Right atrium auricular region (tissue), 2 donors: Measurements from ENCODE around the gene URGCP. TPM values are rescaled to one million over a fixed set of nuclear protein-coding genes. Genes with fewer than 3 reads are reported as not detected.

Experiments
- DNase-seq: peaks from one replicate; pipeline ENCODE4 v3.0.0-alpha.2; 2019; ENCODE audit warnings: low spot score
- H3K27ac ChIP-seq, 2 donors: fragments of 200-600 bp; sonication (generic); 1 replicate in 1 of 2; 2 replicates in 1 of 2; pipeline ENCODE4 v1.5.1; 2016 to 2019
- H3K27me3 ChIP-seq, 2 donors: fragments of 200-600 bp; sonication (generic); one replicate each; pipeline versions ENCODE4 v1.5.1 to v1.6.0; 2017 to 2019
- H3K36me3 ChIP-seq: fragments of 200-600 bp; sonication (generic); one replicate; pipeline ENCODE4 v1.5.1; 2016
- H3K4me1 ChIP-seq, 2 donors: fragments of 200-600 bp; sonication (generic); one replicate each; pipeline versions ENCODE4 v1.5.1 to v1.6.0; 2017 to 2019
- H3K4me3 ChIP-seq, 2 donors: fragments of 200-600 bp; sonication (generic); 1 replicate in 1 of 2; 2 replicates in 1 of 2; pipeline ENCODE4 v1.5.1; 2017 to 2019; ENCODE audit warnings: mild to moderate bottlenecking in 1 of 2, moderate library complexity in 1 of 2
- H3K9me3 ChIP-seq, 2 donors: fragments of 200-600 bp; sonication (generic); one replicate each; pipeline ENCODE4 v1.5.1; 2019
- total RNA-seq, 2 donors: library from RNA; depleted of rRNA; stranded (reverse); fragments of >200 nt; gene quantifications; one replicate each; pipeline ENCODE4 v1.1.0, GENCODE V29; 2016
- TF ChIP-seq, protein P1 (sequence below), 2 donors: fragments of 200-600 bp; sonication (generic); IDR thresholded peaks; one replicate each; pipeline ENCODE4 v1.5.1; 2019; ENCODE audit warnings: antibody characterized with exemption in 2 of 2

The URGCP gene
- total RNA-seq, 2 donors from 2014 or later = 26.4 to 30.9 TPM

DNA sequence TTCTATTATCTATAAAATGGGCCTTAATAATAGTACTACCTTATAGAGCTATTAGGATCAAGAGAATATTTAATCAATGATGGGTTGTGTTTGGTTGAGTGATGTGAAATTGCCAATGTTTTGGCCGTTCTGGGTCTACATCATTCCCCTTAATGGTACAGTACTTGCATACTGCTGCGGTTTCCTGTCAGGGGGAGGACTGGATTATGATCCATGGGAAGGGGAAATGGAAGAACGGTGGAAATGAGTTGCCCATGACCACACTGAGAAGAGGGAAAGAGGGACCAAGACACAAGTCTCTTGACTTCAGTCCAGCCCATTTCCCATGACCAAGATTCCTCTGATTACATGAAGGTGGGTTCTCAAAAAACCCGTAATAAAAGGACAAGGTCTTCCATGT is 36.1 kb downstream of the URGCP start:
- peaks cover 11% of the 10 kb centered on the region for H3K36me3 ChIP-seq
- H3K4me3 ChIP-seq = no peak overlapping the region
- H3K4me1 ChIP-seq = peaks cover 0 to 40% of the 10 kb centered on the region in 2 donors
- no peak for DNase-seq
- H3K27me3 ChIP-seq = no peaks in the 10 kb centered on the region
- H3K9me3 ChIP-seq = no peaks in the 10 kb centered on the region
- TF ChIP-seq, protein P1, sequence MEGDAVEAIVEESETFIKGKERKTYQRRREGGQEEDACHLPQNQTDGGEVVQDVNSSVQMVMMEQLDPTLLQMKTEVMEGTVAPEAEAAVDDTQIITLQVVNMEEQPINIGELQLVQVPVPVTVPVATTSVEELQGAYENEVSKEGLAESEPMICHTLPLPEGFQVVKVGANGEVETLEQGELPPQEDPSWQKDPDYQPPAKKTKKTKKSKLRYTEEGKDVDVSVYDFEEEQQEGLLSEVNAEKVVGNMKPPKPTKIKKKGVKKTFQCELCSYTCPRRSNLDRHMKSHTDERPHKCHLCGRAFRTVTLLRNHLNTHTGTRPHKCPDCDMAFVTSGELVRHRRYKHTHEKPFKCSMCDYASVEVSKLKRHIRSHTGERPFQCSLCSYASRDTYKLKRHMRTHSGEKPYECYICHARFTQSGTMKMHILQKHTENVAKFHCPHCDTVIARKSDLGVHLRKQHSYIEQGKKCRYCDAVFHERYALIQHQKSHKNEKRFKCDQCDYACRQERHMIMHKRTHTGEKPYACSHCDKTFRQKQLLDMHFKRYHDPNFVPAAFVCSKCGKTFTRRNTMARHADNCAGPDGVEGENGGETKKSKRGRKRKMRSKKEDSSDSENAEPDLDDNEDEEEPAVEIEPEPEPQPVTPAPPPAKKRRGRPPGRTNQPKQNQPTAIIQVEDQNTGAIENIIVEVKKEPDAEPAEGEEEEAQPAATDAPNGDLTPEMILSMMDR (IDR thresholded peaks at IDR 0.05) = no peak
- peak overlapping the region; percentile 90 to 91 for H3K27ac ChIP-seq

DNA sequence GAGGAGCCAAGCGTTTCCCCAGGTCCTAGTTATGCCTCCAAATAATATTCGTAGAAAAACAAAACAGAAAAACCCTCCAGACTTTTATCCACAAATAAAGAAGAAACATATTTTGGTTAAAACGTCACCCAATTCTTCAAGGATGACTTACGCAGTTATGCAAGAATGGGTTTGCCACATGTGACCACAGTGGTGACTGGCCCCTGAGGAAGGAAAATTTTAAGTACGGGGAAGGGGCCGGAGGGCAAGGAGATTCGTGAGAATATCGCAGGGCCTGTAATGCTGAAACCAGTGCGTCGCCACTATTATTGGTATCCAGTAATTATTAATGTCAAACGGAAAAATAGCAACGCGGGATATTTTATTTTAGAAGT is 36.5 kb downstream of the URGCP start:
- H3K27ac ChIP-seq = peak overlapping the region; percentile 90 to 91
- peaks cover 11% of the 10 kb centered on the region for H3K36me3 ChIP-seq
- H3K27me3 ChIP-seq = no peaks in the 10 kb centered on the region
- no peaks in the 10 kb centered on the region for H3K9me3 ChIP-seq
- TF ChIP-seq, protein P1 (IDR thresholded peaks at IDR 0.05) = no peak
- no peak for DNase-seq
- H3K4me1 ChIP-seq = peaks cover 0 to 40% of the 10 kb centered on the region in 2 donors
- H3K4me3 ChIP-seq = peak overlapping the region; percentile 93 to 97

DNA sequence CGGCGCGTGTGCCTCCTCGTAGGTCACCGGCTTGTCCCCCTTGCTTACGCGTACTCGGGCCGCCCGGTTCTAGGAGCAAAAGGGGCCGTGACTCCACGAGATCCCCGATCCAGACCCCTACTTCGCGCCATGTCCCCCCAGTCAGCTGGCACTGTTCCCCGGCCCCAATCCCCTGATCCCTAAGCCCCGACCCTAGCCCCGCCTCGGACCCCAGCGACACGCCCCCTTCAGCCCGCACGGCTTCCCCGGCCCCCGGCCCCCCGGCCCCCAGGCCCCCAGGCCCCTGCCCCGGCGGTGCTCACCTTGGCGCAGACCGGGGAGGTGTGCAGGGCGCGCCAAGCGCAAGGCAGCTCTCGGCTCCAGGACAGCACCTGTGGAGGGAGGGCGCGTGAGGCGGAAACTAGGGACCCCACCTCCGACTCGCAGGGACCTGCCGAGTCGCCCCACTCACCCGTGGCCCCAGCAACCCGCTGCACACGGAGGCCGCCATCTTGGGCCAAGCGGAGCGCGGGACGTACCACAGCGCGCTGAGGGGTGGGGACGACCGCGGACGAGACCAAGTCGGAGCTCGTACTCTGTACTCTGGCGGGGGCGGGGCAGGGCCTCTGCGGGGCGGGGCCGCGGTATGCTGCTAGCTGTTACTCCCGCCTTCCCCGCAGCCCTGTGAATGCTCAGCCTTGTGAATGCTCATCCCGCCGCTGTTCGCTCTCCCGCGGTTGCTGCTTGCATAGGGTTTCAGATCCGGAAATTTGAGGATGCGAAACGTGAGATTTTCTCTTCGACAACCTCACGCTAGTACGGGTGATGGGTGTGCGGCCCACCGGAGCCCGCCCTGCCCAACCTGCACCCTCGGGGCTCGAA is 37.2 kb downstream of the URGCP start, which contains the start of gene MRPS24:
MRPS24 (minus strand) TSS at position 512 of the 861 bp plus-strand sequence; CDS start at position 490, 22 bp downstream.
- TF ChIP-seq, protein P1 (IDR thresholded peaks at IDR 0.05) = no peak
- Histone ChIP-seq H3K27me3 (no peaks in the 10 kb centered on the region), H3K9me3 (no peaks in the 10 kb centered on the region), H3K36me3 (peaks cover 11% of the 10 kb centered on the region), H3K4me1 (peaks cover 0 to 40% of the 10 kb centered on the region in 2 donors), H3K4me3 (peak within 1 kb of the TSS; percentile 93 to 97), H3K27ac (peak within 1 kb of the TSS; percentile 90 to 91)
- peak; percentile 95 for DNase-seq

DNA sequence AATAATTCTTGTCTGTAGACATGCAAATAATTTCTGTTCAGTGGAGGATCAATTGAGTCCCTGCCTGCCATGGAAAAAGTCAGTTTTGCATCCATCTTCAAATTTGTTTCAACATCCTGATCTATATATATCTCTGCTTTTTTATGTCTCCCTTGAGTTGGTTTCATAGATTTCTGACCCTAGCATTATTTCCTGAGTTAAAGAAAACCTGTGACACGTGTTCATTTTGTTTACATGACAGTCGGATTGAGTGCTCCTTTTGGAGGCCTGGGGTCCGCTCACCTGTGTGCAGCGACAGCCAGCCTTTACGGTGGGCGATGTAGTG is 37.8 kb downstream of the URGCP start:
- Histone ChIP-seq H3K9me3 (no peaks in the 10 kb centered on the region), H3K4me1 (peaks cover 0 to 36% of the 10 kb centered on the region in 2 donors), H3K36me3 (peaks cover 11% of the 10 kb centered on the region), H3K27me3 (no peaks in the 10 kb centered on the region), H3K4me3 (peak overlapping the region; percentile 93 to 97), H3K27ac (peak overlapping the region; percentile 90 to 91)
- DNase-seq = no peak
- TF ChIP-seq, protein P1 (IDR thresholded peaks at IDR 0.05) = no peak

DNA sequence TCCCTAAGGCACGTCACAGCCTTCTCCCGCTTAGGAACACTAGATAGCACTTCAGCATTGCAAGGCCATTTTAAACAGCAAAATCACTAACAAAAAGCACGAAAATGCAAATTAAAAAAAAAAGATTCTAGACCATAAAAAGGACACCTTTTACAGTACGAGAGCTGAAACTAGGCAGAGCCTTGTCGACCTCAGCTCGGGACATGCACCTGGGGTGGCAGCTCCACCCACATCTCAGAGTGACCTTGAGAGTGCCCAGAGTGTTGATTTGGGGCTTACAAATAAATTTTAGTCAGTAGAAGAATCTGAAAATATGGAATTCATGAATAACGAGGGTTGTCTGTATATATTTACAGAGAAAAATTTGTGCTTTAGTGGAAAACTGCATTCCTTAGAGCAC is 38.2 kb downstream of the URGCP start:
- no peaks in the 10 kb centered on the region for H3K27me3 ChIP-seq
- peak overlapping the region in 1 of 2 donors; percentile 93 for H3K4me3 ChIP-seq
- DNase-seq = no peak
- TF ChIP-seq, protein P1 (IDR thresholded peaks at IDR 0.05) = no peak
- peaks cover 0 to 31% of the 10 kb centered on the region in 2 donors for H3K4me1 ChIP-seq
- H3K9me3 ChIP-seq = no peaks in the 10 kb centered on the region
- H3K36me3 ChIP-seq = peaks cover 11% of the 10 kb centered on the region
- no peak overlapping the region for H3K27ac ChIP-seq
